Activated naive CD8-positive, alpha-beta T cell treated with anti-CD3 and anti-CD28 coated beads, Interleukin-2, amount 10 ng/mL, durations not matched to agents 7 days and 5 days (primary cell): Measurements from ENCODE around the gene CCDC80. TPM values are rescaled to one million over a fixed set of nuclear protein-coding genes. Genes with fewer than 3 reads are reported as not detected.

Experiments used
- ATAC-seq: fragments of 150-1000 bp; cut with Tn5 transposase; one replicate; pipeline ENCODE4 v1.10.0; 2021; ENCODE audit warnings: low read depth, moderate library complexity
- POLR2A ChIA-PET: fragments of 350-600 bp; sonication (Branson Sonifier 250); formaldehyde crosslinking; loops from one replicate; lab custom pipeline; 2021; ENCODE audit warnings: antibody characterized with exemption; lab: Charles Lee
- DNase-seq: peaks from one replicate; pipeline ENCODE4 v3.0.0; 2021
- H3K27ac Mint-ChIP-seq: one replicate; pipeline ENCODE4 v1.8.0; 2022; ENCODE audit warnings: mild to moderate bottlenecking, mixed read lengths
- H3K27me3 Mint-ChIP-seq: one replicate; pipeline ENCODE4 v1.8.0; 2022; ENCODE audit warnings: mild to moderate bottlenecking, moderate library complexity, mixed read lengths
- H3K36me3 Mint-ChIP-seq: one replicate; pipeline ENCODE4 v1.8.0; 2021; ENCODE audit warnings: mild to moderate bottlenecking, mixed read lengths
- H3K4me1 Mint-ChIP-seq: one replicate; pipeline ENCODE4 v1.8.0; 2021; ENCODE audit warnings: mixed read lengths
- H3K4me3 Mint-ChIP-seq: one replicate; pipeline ENCODE4 v1.8.0; 2022; ENCODE audit warnings: mild to moderate bottlenecking, moderate library complexity, mixed read lengths
- H3K9me3 Mint-ChIP-seq: one replicate; pipeline ENCODE4 v1.8.0; 2021; ENCODE audit warnings: mixed read lengths
- total RNA-seq, 2 experiments: library from RNA; stranded (reverse); gene quantifications; one replicate each; pipeline ENCODE4 v1.2.3, GENCODE V29; 2021

The CCDC80 gene
- total RNA-seq, 2 experiments from 2014 or later = not detected

DNA sequence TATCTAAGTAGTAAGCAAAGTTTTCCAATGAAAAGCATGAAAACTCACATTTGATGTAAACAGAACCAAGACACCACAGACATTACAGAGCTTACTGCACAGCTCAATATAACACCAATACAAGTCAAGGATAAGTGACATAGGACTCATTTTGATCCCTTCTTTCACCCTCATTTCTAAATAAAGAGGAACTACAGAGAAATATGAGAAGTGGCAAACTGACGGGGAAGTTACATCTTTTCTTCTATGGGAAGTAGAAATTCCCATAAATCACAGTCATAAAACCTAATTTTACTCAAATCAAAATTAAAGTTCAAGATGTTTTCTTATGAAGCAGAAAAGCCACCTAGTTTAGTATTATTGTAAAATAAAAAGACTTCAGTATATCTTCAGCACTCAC, 83.0 kb downstream of the CCDC80 start:
- Mint-ChIP-seq H3K9me3 (no peaks in the 10 kb centered on the region), H3K36me3 (peaks cover 22% of the 10 kb centered on the region), H3K27me3 (no peaks in the 10 kb centered on the region), H3K4me3 (no peak overlapping the region), H3K4me1 (peaks cover 36% of the 10 kb centered on the region), H3K27ac (no peak overlapping the region)
- no peak for ATAC-seq
- DNase-seq = no peak
- POLR2A ChIA-PET = no interaction called here

DNA sequence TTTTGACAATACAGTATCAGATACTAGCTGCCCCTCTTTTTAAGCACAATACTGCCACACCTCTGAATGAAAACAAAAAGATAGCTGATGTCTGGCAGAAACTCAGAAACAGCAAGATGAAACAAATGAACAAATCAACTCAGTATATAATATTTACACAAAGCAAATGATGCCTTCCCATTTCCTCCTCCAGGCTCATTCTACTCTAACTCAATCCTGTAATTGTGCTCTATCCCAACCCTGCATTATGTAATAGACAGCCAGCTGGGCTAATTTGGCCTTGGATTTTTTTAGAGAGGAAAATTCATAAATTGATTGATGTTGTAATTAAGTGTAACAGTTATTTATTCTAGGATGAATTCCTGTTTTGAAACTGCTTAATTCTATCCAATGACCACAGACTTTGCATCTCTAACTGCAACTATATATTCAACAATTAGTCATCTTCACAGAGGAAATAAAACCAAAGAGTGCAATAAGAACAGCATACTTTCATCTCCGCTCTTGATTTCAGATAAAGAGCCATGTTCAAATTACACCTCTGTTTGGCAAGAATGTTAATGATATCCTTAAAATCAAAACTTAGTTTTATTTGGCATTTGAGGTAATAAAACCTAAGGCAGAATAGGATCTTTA, 85.3 kb downstream of the CCDC80 start:
- H3K4me1 Mint-ChIP-seq = peaks cover 36% of the 10 kb centered on the region
- POLR2A ChIA-PET = no interaction called here
- no peaks in the 10 kb centered on the region for H3K27me3 Mint-ChIP-seq
- DNase-seq (no peak), ATAC-seq (no peak)
- no peak overlapping the region for H3K27ac Mint-ChIP-seq
- no peaks in the 10 kb centered on the region for H3K9me3 Mint-ChIP-seq
- H3K4me3 Mint-ChIP-seq = no peak overlapping the region
- H3K36me3 Mint-ChIP-seq = peaks cover 31% of the 10 kb centered on the region

DNA sequence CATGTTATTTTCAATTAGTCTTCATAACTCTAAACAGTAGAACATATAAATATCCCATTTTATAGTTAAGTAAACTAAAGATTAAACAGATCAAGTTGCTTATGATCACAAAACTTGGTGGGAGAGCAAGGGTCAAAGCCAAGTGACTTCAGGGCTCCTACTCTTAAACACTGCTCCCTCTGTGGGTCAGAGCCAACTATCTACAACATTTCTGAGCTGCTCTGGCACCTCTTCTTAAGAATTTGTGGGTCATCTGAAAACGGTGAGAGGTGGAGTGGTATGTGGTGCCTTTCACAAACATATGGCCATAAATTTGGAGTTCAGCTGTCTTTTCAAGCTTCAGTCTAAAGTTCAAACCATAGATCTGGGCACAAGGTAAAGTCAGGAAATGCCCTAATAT, 90.1 kb downstream of the CCDC80 start:
- POLR2A ChIA-PET = no interaction called here

More for the DNA sequence above, 90.1 kb downstream of the CCDC80 start:
- no peak overlapping the region for H3K27ac Mint-ChIP-seq
- no peak overlapping the region for H3K4me3 Mint-ChIP-seq
- H3K27me3 Mint-ChIP-seq = no peaks in the 10 kb centered on the region
- peaks cover 41% of the 10 kb centered on the region for H3K36me3 Mint-ChIP-seq
- ATAC-seq = no peak
- H3K9me3 Mint-ChIP-seq = no peaks in the 10 kb centered on the region
- H3K4me1 Mint-ChIP-seq = peaks cover 14% of the 10 kb centered on the region
- no peak for DNase-seq

Other genes with a start within 250 kb of the CCDC80 start
- 10 to 100 TPM; 27.8 to 29.8 TPM for gene BTLA, start 141.7 kb downstream of the CCDC80 start, total RNA-seq
- 10 to 100 TPM; 63.5 to 65.7 TPM for gene ATG3, start 79.2 kb downstream of the CCDC80 start, total RNA-seq
- 10 to 100 TPM; 16.4 to 18.1 TPM for gene SLC35A5, start 79.1 kb downstream of the CCDC80 start, total RNA-seq
- gene CD200R1L, start 205.7 kb upstream of the CCDC80 start, total RNA-seq = not detected